Mesenteric fat pad (tissue), 1 donor: ENCODE data around the gene DDIT4. TPM values are rescaled to one million over a fixed set of nuclear protein-coding genes. Genes with fewer than 3 reads are reported as not detected.
A peak's percentile ranks its signal among the peaks of the same experiment; 100 is the strongest.
"Not testable (repeated sequence)": the region's sequence is repeated elsewhere in the genome, so short reads cannot be mapped to it uniquely, and the experiment has no call there.

ENCODE experiments used
- DNase-seq: peaks from one replicate; pipeline ENCODE4 v3.0.0-alpha.2; 2020; ENCODE audit warnings: low spot score
- total RNA-seq: library from RNA; stranded (reverse); fragmentation: NEBNext Ultra II Directional; extraction: Animal tissue kit (Norgen Biotek cat#: 25700); gene quantifications from one replicate; pipeline ENCODE4 v1.2.1, GENCODE V29; 2021
- donor health status: DM: yes; HTN: yes; CAD: no.

The DDIT4 gene
- total RNA-seq, 1 donor from 2014 or later: 236 TPM

DNA sequence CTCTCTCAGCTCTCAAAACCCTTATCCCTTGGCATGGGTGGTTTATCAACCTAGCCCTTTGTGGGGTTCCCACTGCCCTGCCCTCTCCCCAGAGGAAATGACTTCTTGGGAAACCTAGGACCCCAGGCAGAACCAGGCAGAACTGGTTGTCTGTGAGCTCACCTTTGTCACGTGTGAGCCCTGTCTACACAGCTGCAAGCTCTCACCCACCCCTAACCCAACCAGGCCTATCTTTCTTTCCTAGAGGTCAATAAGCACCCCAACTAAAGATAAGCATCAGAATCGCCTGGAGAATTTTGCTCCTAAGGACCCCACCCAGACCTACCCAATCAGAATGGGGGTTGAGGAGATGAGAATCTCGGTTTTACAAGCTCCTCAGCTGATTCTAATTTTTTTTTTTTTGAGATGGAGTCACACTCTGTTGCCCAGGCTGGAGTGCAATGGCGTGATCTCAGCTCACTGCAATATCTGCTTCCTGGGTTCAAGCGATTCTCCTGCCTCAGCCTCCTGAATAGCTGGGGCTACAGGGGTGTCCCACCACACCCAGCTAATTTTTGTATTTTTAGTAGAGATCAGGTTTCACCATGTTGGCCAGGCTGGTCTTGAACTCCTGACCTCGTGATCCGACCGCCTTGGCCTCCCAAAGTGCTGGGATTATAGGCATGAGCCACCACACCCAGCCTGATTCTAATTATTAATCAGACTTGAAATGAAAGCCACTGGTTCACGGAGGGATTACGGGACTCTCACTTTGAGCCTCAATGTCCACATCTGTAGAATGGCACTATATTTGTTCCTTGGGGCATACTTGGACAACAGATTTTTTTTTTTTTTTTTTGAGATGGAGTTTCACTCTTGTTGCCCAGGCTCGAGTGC, 7.5 kb upstream of the DDIT4 start:
- no peak for DNase-seq

DNA sequence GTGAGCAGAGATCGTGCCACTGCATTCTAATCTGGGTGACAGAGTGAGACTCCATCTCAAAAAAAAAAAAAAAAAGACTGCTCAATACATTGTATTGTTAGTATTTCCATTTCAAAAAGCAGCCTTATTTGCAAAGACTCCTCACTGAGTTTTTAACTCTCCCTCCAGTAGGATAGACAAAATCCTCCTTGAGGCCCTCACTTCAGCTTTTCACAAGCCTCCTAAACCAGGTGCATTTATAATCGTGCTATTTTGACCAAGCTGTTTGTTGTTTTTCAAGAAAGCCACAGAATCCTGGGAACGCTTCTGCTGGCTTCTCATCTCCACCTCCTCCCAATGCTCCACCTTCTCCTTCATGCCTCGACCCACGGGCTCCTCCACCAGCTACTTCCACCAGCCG, 6.3 kb upstream of the DDIT4 start:
- no peak for DNase-seq

DNA sequence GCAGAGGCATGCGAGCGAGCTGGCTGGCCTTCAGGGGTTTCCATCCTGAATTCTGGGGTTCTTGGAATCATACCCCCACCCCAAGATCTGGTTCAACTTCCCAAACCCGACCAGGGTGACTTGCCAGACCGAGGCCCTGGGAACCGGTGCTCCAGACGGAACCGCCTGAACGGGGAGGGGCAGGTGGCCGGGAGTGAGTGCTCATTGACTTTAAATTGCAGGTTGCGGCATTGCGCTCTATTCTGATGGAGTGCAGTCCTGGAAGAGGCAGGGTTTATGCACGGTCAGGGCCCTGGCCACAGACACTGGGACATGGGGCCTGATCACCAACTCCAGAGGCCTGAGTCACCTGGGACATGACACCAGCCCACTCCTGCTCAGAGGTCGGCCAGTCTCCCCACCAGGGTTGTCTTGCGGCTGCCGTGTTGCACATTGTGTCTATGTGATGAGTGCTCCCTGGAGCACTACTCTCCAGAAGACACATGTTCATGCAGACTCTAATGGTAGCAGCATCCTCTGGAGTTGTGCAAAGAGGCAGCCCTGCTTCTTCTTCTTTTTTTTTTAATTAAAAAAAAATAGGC, 5.8 kb upstream of the DDIT4 start:
- no peak for DNase-seq

DNA sequence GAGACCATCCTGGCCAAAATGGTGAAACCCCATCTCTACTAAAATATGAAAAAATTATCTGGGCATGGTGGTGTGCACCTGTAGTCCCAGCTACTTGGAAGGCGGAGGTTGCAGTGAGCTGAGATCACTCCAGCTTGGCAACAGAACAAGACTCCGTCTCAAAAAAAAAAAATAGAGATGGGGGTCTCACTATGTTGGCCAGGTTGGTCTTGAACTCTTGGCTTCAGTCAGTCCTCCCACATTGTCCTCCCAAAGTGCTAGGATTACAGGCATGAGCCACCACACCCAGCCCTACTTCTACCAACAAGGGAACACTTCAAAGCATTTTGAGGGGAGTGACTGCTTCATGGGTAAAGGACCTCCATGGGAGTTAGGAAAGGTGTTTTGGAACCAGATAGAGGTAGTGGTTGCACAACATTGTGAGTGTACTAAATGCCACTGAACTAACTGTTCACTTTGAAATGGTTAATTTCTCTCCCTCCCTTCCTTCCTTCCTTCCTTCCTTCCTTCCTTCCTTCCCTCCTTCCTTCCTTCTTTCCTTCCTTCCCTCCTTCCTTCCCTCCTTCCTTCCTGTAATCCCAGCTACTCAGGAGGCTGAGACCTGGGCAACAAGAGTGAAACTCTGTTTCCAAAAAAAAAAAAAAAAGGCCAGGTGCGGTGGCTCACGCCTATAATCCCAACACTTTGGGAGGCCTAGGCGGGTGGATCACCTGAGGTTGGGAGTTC, 5.1 kb upstream of the DDIT4 start:
- DNase-seq: not testable (repeated sequence)

DNA sequence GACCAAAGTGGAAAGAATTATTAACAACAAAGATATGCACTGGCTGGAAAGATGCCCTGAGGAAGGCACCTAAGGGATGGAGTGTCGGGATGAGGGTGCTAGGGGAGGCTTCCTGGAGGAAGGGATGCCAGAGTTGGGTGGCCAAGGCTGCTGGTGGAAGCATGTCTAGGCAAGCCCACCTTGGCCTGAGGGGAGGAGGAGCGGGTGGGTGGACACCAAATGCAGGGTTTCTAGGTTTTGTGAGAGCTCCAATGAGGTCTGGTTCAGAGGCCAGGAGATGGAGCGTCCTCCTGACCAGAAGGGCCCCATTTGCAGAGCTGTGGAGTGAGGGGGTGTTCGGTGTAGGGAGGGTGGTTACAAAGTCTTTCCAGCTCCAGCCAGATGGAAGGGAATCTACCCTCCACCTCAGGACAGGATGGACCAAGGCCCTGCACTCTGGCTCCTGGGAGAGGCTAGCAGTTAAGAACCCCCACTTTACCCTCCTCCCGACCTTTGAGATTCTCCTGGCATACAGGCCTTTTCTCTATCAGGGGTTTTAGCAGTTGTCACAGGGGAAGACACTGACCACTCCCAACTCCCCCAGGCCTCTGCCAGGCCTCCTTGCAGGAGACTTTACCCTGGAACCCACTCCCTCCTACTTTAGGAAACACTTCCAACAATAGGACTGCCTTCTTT, 3.0 kb upstream of the DDIT4 start:
- no peak for DNase-seq

DNA sequence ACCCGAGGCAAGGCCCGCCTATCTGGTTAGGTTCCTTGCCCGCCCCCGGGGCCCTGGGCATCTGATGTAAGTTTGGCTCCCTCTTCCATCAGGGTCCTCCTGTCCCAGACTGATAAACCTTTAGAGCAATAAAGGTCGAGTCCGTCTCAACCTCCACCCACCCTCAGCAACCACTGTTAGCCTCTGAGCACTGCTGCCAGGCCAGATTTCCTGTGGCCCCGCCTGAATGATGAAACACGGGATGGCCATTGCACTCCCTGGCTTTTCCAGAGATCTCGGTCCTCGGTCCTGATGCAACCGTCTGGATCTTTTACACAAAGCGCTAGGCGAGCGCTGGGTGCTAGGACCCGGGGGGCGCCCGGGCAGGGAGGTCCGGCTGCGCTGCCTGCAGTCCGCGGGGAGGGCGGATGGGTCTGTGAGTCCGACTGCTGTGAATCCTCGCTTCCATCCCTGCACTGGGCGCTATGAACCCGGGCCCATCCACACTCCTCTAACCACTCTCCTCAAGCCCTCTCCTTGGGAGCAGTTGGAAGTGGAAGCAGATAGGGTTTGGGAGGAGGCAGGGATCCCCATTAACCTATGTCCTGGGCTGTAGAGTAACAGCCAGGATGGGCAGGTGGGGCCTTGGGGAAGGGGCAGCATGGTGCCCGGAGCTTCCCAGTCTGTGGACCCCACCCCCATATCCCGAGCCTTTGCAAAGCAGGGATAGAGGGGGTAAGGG, 875 bp upstream of the DDIT4 start:
- DNase-seq: peak; percentile 95

DNA sequence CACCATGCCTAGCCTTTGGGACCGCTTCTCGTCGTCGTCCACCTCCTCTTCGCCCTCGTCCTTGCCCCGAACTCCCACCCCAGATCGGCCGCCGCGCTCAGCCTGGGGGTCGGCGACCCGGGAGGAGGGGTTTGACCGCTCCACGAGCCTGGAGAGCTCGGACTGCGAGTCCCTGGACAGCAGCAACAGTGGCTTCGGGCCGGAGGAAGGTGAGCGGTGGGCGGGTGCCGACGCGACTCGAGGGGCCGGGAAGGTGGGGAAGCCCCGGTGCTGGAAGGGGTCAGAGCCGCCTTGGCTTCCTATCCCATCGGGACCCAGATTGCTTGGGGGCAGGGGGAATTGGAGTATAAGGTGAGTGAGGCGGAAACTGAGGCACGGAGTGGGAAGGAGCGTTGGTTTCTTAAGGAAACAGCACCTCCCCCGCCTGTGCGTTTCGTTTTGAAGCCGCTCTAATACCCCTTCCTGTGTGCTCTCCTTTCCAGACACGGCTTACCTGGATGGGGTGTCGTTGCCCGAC, 547 bp downstream of the DDIT4 start:
- DNase-seq: no peak

DNA sequence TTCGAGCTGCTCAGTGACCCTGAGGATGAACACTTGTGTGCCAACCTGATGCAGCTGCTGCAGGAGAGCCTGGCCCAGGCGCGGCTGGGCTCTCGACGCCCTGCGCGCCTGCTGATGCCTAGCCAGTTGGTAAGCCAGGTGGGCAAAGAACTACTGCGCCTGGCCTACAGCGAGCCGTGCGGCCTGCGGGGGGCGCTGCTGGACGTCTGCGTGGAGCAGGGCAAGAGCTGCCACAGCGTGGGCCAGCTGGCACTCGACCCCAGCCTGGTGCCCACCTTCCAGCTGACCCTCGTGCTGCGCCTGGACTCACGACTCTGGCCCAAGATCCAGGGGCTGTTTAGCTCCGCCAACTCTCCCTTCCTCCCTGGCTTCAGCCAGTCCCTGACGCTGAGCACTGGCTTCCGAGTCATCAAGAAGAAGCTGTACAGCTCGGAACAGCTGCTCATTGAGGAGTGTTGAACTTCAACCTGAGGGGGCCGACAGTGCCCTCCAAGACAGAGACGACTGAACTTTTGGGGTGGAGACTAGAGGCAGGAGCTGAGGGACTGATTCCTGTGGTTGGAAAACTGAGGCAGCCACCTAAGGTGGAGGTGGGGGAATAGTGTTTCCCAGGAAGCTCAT, 1.1 kb downstream of the DDIT4 start:
- peak; percentile 93 for DNase-seq

DNA sequence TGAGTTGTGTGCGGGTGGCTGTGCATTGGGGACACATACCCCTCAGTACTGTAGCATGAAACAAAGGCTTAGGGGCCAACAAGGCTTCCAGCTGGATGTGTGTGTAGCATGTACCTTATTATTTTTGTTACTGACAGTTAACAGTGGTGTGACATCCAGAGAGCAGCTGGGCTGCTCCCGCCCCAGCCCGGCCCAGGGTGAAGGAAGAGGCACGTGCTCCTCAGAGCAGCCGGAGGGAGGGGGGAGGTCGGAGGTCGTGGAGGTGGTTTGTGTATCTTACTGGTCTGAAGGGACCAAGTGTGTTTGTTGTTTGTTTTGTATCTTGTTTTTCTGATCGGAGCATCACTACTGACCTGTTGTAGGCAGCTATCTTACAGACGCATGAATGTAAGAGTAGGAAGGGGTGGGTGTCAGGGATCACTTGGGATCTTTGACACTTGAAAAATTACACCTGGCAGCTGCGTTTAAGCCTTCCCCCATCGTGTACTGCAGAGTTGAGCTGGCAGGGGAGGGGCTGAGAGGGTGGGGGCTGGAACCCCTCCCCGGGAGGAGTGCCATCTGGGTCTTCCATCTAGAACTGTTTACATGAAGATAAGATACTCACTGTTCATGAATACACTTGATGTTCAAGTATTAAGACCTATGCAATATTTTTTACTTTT, 1.8 kb downstream of the DDIT4 start:
- DNase-seq: no peak

DNA sequence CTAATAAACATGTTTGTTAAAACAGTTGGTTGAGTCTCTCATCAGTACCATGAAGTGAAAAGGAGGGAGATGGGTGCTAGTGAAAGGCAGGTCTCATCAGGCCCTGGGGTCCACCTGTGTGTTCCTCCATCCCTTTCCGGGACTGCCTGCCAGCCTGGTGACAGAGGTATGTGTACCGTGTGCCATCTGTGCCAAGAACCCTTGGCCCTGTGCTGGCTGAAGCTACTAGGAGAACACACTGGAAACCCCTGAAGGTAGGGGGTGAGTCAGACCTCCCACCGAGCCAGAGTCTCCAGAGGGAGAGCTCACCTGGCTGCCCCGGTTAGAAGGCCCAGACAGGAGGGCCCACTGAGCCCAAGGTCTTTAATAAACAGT, 2.3 kb downstream of the DDIT4 start:
- no peak for DNase-seq

DNA sequence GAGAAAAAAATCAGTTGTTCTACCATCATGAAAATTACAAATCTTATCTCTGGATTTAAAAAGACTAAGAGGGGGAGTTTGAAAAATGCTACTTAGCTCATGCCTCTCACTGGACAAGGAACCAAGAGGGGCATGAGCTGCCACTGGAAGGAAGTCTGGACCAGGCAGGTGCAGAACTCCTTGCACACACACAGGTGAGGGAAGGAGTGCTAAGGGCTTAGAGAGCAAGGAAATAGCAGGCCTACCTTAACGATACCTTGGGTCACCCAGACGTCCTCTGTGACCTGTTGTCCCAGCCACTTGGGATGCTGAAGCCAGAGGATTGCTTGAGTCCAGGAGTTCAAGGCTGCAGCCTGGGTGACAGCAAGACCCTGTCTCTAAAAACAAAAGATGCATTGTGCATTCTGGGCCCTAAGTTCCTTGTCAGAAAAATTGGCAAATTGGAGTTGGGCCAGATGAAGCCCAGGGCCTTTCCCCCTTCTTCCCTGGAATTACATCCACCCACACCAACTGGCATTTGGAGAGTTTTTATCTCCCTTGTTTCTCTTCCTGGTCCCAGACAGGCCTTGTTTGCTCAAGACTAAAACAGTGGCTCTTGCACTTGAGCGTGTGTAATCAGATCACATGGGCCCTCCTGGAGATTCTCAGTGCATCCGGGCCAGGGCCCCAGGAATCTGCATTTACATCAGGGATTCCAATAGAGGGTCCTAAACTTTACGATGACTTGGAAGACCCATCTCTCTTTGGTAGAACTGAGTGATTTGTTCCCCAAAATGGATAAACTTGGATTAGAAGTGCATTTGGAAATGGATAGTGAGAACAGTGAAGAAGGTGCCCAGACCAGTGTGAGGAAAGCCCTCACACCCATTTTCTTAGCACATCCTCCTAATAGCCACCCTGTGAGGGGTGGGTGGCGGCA, 3.0 kb downstream of the DDIT4 start:
- DNase-seq: no peak

DNA sequence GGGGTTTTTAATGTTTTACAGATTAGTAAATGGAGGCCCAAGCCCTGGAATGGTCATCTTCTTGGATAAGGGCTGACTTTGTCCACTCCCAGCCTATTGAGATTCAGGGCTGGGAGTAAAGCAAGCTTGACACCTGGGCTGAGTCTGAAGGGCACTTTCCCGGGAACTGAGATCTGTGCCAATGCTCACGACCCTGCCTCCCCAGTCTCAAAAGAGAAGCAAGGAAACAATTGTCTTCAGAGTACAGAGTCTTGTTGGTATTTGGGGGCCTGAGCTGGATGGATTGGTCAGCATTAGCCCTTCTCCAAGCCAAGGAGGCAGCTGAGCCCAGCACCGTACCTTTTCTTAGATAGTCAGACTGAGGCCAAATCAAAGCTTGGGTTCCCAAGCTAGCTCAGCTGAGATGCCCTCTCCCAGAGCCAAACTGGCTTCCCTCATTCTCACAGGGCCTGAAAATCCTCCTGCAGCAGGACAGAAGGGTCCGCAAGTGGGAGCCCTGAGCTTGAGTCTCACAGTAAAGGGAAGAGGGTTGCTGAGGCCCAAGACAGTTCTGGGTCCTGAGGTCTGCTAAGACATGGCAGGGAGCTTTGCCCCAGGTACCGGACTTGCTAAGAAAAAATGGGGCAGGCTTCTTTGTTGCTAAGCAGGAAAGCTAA, 3.7 kb downstream of the DDIT4 start:
- DNase-seq: no peak

DNA sequence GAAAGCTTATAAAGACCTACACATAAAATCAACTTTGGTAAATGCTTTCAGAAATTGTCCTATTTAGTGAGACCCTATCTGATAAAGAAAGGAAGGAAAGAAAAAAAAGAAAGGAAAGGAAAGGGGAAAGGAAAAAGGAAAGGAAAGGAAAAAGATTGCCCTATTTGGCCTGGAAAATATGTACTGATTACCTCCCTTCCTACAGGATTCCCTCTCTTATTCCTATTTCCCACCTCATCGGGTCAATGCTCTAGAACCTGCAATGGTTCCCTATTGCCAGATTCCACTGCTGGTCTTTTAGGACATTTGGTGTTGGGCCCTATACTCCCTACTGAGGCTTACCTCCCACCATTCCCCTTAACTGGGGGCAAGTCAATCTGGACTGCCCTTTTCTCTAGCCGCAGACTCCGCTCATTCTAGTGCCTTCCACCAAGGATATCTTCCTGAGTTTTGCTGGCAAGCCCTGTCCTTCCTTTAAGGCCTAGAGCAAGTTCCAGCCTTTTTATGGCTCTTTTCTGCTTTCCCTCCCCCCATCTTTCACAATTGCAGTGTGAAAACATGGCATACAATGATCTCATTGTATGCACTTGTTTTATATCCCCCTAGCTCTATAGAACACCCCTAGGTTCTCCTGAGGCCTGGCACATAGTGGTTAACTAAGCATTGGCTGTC, 4.4 kb downstream of the DDIT4 start:
- DNase-seq: no peak

DNA sequence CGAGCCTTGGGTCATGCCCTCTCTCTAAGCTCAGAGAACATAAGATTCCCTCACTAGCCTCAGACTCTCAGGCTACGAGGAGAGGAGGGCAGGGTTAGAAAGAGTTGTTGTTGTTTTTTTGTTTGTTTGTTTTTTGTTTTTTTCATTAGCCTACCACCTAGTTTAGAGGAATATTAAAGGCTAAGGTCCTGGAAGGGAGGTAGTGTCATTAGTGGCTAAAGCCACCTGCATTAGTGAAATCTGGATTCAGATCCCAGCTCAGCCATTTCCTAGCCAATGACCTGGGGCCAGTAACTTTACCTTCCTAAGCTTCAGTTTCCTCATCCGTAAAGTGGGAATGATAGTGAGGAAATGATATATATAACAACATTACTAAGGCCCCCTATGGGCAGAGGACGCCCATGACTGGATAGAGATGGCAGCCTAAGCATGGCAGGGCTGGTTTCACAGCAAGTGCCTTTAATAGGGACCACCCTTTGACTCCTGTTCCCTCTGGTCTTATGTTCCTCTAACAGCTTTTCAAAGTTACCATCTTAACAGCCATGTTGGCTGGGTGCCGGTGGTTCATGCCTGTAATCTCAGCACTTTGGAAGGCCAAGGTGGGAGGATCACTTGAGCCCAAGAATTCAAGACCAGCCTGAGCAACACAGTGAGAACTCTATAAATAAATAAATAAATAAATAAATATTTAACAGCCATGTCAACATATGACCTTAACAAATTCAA, 5.1 kb downstream of the DDIT4 start:
- no peak for DNase-seq

DNA sequence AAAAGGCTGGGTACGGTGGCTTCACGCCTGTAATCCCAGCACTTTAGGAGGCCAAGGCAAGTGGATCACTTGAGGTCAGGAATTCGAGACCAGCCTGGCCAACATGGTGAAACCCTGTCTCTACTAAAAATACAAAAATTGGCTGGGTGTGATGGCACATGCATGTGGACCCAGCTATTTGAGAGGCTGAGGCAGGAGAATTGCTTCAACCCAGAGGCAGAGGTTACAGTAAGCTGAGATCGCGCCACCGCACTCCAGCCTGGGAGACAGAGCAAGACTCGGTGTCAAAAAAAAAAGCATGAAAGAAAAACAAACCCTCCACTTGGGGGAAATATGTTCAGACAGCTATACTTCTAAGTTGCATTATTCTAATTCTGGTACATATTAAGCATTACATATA, 5.9 kb downstream of the DDIT4 start:
- not testable (repeated sequence) for DNase-seq

DNA sequence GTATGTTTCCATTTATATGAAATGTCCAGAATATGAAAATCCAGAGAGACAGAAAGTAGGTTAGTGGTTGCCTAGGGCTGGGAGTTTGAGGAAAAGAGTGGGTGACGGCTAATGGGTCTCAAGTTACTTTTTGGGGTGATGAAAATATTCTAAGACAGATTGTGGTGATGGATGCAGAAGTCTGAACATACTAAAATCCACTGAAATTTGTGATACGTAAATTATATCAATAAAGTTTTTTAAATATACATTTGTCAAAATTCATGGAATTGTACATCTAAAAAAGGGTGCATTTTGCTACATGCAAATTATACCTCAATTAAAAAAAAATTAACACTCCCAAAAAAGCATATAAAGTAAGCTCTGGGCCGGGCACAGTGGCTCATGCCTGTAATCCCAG, 9.4 kb downstream of the DDIT4 start:
- no peak for DNase-seq

DNA sequence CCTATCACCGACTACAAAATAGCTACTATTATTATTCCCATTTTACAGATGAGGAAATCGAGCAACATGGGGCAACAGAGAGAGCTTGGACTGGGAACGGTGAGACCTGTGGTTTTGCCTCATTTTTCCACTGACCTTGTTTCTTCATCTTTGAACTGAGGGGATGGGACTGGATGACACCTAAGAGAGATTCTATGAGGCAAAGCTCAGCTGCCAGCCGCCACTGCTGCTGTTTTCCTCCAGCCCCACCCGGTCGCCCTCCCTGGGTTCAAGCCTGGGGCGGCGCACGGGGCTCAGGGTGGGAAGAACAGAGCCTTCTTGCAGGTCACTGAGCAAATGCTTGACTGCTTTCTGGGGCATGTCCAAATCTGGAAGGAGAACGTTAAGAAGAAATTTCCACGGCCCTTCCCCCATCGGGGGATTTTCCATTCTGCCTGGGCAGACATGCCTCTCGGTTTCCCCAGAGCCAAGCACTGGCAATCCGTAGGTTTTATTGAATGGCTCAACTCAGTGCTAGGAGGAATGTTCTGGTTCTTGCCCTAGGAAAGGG, 12.3 kb downstream of the DDIT4 start:
- DNase-seq: no peak
